OCI-LY1 (cell line): ENCODE data around the gene GRK6.

Experiments
- EZH2 ChIP-seq: fragments of 200-600 bp; sonication (generic), shearing (Covaris generic); IDR thresholded peaks from 2 replicates; pipeline ENCODE4 v1.8.0; 2017; ENCODE audit warnings: borderline replicate concordance, mixed run types, mild to moderate bottlenecking, antibody characterized with exemption, low read length, moderate library complexity, mixed read lengths
- TF ChIP-seq, protein P1 (sequence below): fragments of 200-600 bp; sonication (generic), shearing (Covaris generic); IDR thresholded peaks from 2 replicates; pipeline ENCODE4 v1.5.1; 2017; ENCODE audit warnings: mild to moderate bottlenecking, antibody characterized with exemption, low read length, moderate library complexity, mixed read lengths

DNA sequence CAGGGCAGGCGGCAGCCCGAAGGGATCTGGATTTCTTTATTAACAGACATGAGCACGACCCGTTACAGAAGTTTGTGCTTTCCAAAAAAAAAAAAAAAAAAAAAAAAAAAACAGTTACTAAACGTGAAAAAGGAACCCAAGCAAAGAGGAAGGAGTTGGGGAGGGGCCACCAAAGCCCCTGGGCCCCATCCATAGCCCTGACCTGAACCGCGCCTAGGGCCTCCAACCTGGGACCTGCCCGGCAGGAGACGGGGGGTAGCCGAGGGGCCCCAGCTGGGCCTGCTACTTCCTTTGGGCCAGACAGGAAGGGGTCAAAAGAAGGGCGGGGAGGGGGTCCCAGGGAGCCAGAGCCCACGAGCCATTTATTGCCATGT lies 30.1 kb downstream of the GRK6 start:
- TF ChIP-seq, protein P1, sequence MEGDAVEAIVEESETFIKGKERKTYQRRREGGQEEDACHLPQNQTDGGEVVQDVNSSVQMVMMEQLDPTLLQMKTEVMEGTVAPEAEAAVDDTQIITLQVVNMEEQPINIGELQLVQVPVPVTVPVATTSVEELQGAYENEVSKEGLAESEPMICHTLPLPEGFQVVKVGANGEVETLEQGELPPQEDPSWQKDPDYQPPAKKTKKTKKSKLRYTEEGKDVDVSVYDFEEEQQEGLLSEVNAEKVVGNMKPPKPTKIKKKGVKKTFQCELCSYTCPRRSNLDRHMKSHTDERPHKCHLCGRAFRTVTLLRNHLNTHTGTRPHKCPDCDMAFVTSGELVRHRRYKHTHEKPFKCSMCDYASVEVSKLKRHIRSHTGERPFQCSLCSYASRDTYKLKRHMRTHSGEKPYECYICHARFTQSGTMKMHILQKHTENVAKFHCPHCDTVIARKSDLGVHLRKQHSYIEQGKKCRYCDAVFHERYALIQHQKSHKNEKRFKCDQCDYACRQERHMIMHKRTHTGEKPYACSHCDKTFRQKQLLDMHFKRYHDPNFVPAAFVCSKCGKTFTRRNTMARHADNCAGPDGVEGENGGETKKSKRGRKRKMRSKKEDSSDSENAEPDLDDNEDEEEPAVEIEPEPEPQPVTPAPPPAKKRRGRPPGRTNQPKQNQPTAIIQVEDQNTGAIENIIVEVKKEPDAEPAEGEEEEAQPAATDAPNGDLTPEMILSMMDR: peak; percentile 9; the same call in 1 of the 2 replicates
- TF ChIP-seq EZH2: no peak
